Ascending aorta (tissue), 2 donors: ENCODE measurements around the gene RASSF6. TPM values are rescaled to one million over a fixed set of nuclear protein-coding genes. Genes with fewer than 3 reads are reported as not detected.

Experiments
- DNase-seq, 2 donors: peaks; one replicate each; pipeline ENCODE4 v3.0.0-alpha.2; 2019; ENCODE audit warnings: low spot score in 2 of 2
- H3K27ac ChIP-seq, 2 donors: fragments of 200-600 bp; sonication (generic); one replicate each; pipeline ENCODE4 v1.5.1; 2016 to 2017; ENCODE audit warnings: mild to moderate bottlenecking in 1 of 2
- H3K27me3 ChIP-seq: fragments of 200-600 bp; sonication (generic); one replicate; pipeline ENCODE4 v1.5.1; 2017
- H3K36me3 ChIP-seq, 2 donors: fragments of 200-600 bp; sonication (generic); one replicate each; pipeline ENCODE4 v1.5.1; 2016
- H3K4me1 ChIP-seq, 2 donors: fragments of 200-600 bp; sonication (generic); one replicate each; pipeline ENCODE4 v1.5.1; 2016 to 2017; ENCODE audit warnings: mild to moderate bottlenecking in 1 of 2
- H3K4me3 ChIP-seq, 2 donors: fragments of 200-600 bp; sonication (generic); one replicate each; pipeline ENCODE4 v1.5.1; 2016 to 2017; ENCODE audit warnings: mild to moderate bottlenecking in 1 of 2
- H3K9me3 ChIP-seq, 2 donors: fragments of 200-600 bp; sonication (generic); one replicate each; pipeline ENCODE4 v1.5.1; 2016
- CTCF ChIP-seq, 3 experiments: fragments of 200-600 bp in 2 of 3; fragments of 450-650 bp in 1 of 3; sonication (generic) in 2 of 3; IDR thresholded peaks; one replicate each; pipeline ENCODE4 v1.5.1; 2016 to 2019; ENCODE audit warnings: antibody characterized with exemption in 3 of 3, mild to moderate bottlenecking in 1 of 3, moderate library complexity in 1 of 3
- intact Hi-C: fragments of 100-400 bp; cut with DNase I; formaldehyde crosslinking; loops from one replicate; pipeline ENCODE4 v1.15.1; 2023
- total RNA-seq: library from RNA; depleted of rRNA; stranded (reverse); fragments of >200 nt; gene quantifications from one replicate; pipeline ENCODE4 v1.1.0, GENCODE V29; 2016

RASSF6 gene
- total RNA-seq, 1 donor from 2014 or later, result 1.4 TPM

GRCh38 chr4:73608689-73609594, 11.3 kb downstream of the RASSF6 start:
- no peak for TF ChIP-seq CTCF (IDR thresholded peaks at IDR 0.05)
- no peak overlapping the region for H3K4me3 ChIP-seq
- no peak for DNase-seq
- H3K4me1 ChIP-seq, result no peaks in the 10 kb centered on the region
- H3K36me3 ChIP-seq, result no peaks in the 10 kb centered on the region
- no peaks in the 10 kb centered on the region for H3K27me3 ChIP-seq
- H3K9me3 ChIP-seq, result no peaks in the 10 kb centered on the region
- intact Hi-C loops, result no loop called here
- H3K27ac ChIP-seq, result no peak overlapping the region

- DNase-seq, result no peak
- H3K4me1 ChIP-seq, result no peaks in the 10 kb centered on the region
- no peaks in the 10 kb centered on the region for H3K27me3 ChIP-seq
- H3K9me3 ChIP-seq, result no peaks in the 10 kb centered on the region
- no peak overlapping the region for H3K27ac ChIP-seq
- H3K36me3 ChIP-seq, result no peaks in the 10 kb centered on the region
- no peak overlapping the region for H3K4me3 ChIP-seq
- TF ChIP-seq CTCF (IDR thresholded peaks at IDR 0.05), result no peak
- intact Hi-C loops, result no loop called here
Measured at GRCh38 chr4:73607375-73608033, 12.7 kb downstream of the RASSF6 start.

DNA sequence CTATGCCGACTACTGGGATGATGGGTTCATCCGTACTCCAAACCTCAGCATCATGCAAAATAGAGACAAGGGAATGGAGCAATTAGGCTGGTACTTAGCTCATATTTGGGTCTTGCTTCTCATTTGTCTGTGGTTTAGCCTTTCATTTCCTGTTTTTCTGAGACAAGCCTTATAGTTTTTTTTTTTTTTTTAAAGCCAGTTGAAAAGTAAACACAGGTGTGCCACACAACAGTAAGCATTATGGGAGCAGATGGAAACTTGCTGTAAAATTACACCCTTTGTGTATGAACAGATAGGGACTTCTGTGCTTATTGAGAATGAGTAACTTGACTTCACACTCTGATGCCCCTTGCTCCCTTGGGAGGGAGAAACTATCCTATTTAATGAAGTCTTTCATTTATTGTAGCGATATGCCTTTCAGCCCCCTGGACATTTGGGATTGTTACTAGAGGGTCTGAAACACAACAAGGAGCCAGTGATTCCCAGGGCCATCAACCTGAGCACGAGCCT, 13.7 kb downstream of the RASSF6 start:
- DNase-seq, result no peak
- Histone ChIP-seq H3K4me1 (no peaks in the 10 kb centered on the region), H3K36me3 (no peaks in the 10 kb centered on the region), H3K27me3 (no peaks in the 10 kb centered on the region), H3K27ac (no peak overlapping the region), H3K4me3 (no peak overlapping the region), H3K9me3 (no peaks in the 10 kb centered on the region)
- no peak for TF ChIP-seq CTCF (IDR thresholded peaks at IDR 0.05)
- intact Hi-C loops, result no loop called here

DNA sequence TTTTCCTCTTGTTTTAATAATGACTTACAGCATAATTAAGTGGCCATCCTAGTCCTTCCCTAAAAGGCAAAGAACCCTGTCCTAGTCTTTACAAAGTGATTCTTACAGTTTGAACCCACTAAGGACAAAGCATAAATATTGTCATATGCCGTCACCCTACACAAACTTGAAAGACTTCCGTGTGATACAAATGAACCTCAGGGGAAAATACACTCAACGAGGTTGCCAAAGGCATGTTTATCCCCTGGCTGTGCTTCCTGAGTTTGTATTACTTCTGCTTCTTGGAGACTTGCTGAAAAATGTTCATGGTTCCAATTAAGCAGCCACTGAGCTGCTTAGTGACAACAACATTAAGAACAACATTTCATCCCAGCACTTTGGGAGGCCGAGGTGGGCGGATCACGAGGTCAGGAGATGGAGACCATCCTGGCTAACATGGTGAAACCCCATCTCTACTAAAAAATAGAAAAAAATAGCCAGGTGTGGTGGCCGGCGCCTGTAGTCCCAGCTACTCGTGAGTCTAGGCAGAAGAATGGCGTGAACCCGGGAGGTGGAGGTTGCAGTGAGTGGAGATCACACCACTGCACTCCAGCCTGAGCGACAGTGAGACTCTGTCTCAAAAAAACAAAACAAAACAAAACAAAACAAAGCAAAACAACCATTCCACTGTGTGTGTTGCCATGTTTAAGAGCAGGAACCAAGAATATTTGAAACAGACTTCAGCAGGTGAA, 16.2 kb downstream of the RASSF6 start:
- H3K27ac ChIP-seq, result no peak overlapping the region
- no peak overlapping the region for H3K4me3 ChIP-seq
- H3K27me3 ChIP-seq, result no peaks in the 10 kb centered on the region
- no peaks in the 10 kb centered on the region for H3K36me3 ChIP-seq
- intact Hi-C loops, result no loop called here
- DNase-seq, result no peak
- no peak for TF ChIP-seq CTCF (IDR thresholded peaks at IDR 0.05)
- no peaks in the 10 kb centered on the region for H3K9me3 ChIP-seq
- no peaks in the 10 kb centered on the region for H3K4me1 ChIP-seq

DNA sequence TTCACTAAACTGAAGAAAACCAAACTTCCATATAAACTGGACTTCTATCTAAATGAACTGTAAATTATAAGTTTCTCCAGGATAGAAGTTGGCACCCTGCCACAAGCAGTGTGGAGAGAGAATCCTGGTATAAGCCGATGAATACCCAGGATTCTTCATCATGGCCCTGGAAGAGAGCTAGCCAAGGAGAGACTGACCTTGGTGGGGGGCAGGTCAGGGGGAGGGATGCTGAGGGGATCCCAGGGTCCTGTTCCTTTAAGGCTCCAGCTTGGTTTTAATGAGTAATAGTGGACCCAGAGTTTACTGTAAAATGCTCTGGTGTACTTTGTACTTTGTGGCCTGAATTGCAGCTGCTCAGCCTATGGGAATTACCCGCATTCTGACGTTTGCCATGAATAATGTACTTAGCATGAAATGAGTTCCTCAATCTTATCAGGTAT, 16.9 kb downstream of the RASSF6 start:
- no peaks in the 10 kb centered on the region for H3K4me1 ChIP-seq
- no peak overlapping the region for H3K27ac ChIP-seq
- no peaks in the 10 kb centered on the region for H3K9me3 ChIP-seq
- no peak for TF ChIP-seq CTCF (IDR thresholded peaks at IDR 0.05)
- no peak for DNase-seq
- H3K36me3 ChIP-seq, result no peaks in the 10 kb centered on the region
- H3K27me3 ChIP-seq, result no peaks in the 10 kb centered on the region
- H3K4me3 ChIP-seq, result no peak overlapping the region
- intact Hi-C loops, result no loop called here
